Measurements from ENCODE around the gene CTSS.

- no peak for TF ChIP-seq CTCF (IDR thresholded peaks at IDR 0.05)
- peak; percentile 20 to 30 for TF ChIP-seq POLR2A (IDR thresholded peaks at IDR 0.05)
Measured at GRCh38 chr1:150696162-150696561, 69.4 kb downstream of the CTSS start.
